Epithelial cell of proximal tubule (primary cell): ENCODE results near the gene MAT1A. TPM values are rescaled to one million over a fixed set of nuclear protein-coding genes. Genes with fewer than 3 reads are reported as not detected.

Experiments
- DNase-seq: peaks from one replicate; pipeline ENCODE4 v3.0.0-alpha.2; 2011; ENCODE audit warnings: low read depth
- H3K4me3 ChIP-seq: 2 replicates; pipeline ENCODE4 v1.5.1; 2011; ENCODE audit warnings: low read depth, mild to moderate bottlenecking, low read length
- total RNA-seq: library from RNA; depleted of rRNA; stranded (reverse); fragments of >200 nt; gene quantifications from 2 replicates; pipeline ENCODE4 v1.2.3, GENCODE V29; 2015
- TF ChIP-seq, protein P1 (sequence below): conservative IDR thresholded peaks from 2 replicates; pipeline ENCODE4 v1.5.1; 2012; ENCODE audit warnings: low read depth, mild to moderate bottlenecking, low read length

MAT1A gene
- total RNA-seq, 1 donor from 2014 or later, result not detected

DNA sequence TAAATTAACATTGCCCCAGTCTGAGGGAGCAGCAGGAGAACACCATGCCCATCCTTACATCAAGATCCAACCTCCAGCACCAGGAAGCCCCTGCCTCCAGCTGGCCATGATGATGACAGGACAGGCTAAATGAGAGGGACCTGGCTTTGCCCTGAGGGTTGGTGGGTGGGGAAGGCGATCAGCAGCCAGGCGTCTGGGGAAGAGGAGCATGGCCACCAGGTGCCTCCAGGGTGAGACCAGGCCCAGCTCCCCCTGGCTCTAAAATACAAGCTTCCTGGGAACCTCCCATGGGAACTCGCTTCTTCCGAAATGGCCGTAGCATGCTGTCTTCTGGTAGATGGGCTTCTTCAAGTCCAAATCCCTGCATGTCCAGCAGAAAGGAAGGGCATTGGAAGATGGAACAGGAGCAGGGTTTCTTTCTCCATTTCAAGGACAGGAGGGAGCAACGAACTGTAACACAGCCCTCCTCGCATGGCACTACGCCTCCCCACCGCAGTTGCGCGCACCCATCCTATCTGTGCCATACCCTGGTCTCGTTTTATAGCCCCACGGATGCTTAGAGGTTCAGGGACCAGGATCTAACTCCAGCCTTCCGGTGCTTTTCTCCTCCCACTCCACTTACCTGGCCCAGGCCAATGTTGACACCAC, 15.8 kb downstream of the MAT1A start:
- TF ChIP-seq, protein P1, sequence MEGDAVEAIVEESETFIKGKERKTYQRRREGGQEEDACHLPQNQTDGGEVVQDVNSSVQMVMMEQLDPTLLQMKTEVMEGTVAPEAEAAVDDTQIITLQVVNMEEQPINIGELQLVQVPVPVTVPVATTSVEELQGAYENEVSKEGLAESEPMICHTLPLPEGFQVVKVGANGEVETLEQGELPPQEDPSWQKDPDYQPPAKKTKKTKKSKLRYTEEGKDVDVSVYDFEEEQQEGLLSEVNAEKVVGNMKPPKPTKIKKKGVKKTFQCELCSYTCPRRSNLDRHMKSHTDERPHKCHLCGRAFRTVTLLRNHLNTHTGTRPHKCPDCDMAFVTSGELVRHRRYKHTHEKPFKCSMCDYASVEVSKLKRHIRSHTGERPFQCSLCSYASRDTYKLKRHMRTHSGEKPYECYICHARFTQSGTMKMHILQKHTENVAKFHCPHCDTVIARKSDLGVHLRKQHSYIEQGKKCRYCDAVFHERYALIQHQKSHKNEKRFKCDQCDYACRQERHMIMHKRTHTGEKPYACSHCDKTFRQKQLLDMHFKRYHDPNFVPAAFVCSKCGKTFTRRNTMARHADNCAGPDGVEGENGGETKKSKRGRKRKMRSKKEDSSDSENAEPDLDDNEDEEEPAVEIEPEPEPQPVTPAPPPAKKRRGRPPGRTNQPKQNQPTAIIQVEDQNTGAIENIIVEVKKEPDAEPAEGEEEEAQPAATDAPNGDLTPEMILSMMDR, result no peak
- no peak for DNase-seq
- H3K4me3 ChIP-seq, result no peak overlapping the region

DNA sequence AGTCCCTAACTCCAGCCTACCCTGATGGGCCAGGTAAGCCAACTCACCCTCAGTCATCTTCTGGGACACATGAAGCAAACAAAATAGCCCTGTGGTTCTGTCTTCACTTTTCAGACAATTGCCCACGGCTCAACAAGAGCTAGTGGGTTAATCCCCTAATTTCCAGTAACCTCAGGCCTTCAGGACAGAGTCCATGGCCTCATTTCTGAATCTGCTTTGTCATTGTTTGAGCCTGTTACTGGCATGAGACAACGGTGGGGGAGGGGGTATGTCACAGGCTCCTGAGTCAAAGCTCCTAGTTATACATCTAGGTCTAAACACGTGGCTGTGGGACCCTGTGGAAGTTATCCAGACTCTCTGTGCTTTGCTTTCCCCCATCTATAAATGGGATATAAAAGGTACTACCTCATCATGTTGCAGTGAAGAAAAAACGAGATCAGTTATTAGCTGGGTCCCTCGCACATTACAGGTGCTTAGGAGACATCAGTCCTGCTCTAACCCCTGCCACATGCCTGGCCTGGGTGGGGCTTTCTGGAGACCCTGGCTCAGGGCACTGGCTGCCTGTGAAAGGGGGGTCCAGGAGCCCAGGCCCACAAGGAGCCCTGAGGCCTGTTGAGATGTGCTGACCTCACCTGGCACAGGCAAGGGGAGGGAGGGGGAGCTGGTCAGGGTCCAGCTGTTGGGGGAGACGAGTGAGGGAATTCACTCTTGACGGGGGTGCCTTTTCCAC, 16.5 kb downstream of the MAT1A start:
- TF ChIP-seq, protein P1, result no peak
- peak; percentile 12 for DNase-seq
- H3K4me3 ChIP-seq, result no peak overlapping the region

DNA sequence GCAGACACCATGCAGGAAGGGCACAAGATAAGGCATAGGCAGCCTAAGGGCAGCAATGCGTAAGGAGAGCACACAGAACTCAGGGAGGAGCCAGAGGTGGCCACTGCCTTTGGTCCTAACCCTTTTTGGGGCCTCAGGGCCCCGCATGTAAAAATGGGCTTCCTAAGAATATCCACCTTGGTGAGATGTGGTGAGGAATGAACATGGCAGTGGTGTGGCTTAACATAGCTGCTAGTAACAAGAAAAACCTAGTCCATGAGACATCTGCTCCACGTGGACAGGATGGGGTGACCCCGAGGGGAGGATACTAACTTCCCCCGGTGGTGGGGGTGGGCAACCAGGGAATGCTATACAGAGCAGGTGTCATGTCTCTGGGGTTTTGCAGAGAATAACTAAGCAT, 18.0 kb downstream of the MAT1A start:
- no peak for DNase-seq
- TF ChIP-seq, protein P1, result no peak
- no peak overlapping the region for H3K4me3 ChIP-seq

DNA sequence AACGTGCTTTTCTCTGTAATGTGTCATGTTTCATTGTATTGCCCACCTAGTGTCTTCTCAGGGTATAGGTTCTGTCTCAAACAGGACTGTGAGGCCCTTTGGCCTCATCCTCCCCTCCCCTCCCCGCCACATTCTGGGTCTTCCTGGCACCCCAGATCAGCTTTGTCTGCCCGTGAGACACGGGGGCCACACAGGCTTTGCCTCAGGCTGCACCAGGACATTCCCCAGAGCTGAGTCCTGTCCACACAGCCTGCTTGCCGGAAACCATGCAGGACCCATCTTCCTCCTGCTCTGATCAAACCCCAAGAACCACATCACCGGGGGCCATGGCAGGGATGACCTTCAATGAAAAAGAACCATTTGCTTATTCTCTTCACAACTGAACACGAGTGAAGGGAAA, 18.6 kb downstream of the MAT1A start:
- TF ChIP-seq, protein P1, result no peak
- no peak for DNase-seq
- no peak overlapping the region for H3K4me3 ChIP-seq

DNA sequence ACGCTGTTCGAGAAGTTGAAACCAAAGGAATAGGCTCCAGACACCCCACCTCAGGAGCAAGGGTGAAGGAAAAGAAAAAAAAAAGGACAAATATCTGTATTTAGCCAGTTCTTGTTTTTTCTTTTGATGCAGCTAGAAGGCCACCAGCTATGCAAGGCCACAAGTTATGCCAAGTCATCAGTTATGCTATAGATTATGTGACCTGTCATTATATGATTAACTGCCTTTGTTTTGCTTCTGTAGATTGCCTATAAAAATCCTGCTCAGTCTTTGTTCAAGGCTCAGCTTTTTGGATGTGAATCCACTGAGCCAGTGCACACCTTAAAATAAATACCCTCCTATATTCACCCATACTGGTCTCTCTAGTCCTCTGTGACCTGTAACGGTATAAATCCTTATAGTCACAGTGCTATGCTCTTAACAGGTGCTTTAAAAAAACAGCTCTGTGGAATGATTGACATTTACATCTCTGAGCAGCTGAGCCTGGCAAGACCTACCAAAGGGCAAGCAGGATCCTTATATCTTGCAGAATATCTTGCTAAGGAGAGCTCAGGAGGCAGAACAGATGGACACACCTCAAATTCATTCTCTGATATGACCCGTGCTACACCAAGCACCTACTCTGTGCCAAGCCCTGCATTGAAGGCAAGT, 20.4 kb downstream of the MAT1A start:
- DNase-seq, result no peak
- TF ChIP-seq, protein P1, result no peak
- no peak overlapping the region for H3K4me3 ChIP-seq

DNA sequence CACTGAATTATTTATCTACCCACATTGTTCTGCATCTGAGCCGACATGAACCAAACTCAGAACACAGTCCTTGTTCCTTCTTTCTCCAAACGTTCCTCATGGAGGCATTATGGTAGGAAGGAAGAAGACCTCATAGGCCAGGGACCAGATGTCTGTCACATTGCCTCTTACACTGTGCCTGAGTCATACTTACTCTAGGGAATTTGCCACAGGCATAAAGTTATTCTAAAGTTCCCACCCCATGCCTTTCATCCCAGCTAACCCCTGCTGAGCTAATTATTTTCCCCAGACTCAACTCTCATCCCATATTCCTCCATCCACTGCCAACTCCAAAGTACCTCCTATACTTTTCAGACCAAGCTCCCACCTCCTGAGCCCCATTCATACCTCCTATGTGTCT, 21.2 kb downstream of the MAT1A start:
- DNase-seq, result no peak

More for the DNA sequence above, 21.2 kb downstream of the MAT1A start:
- no peak overlapping the region for H3K4me3 ChIP-seq
- TF ChIP-seq, protein P1, result no peak
